OCI-LY3 (cell line): ENCODE results near the gene PTH.

Source experiments
- CTCF ChIP-seq: fragments of 200-600, 300-600 bp; sonication (generic); IDR thresholded peaks from 2 replicates; pipeline ENCODE4 v1.5.1; 2014; ENCODE audit warnings: antibody characterized with exemption, low read length, low read depth
- EZH2phosphoT487 ChIP-seq: fragments of 200-600 bp; shearing (Covaris generic); IDR thresholded peaks from 2 replicates; pipeline ENCODE4 v1.6.1; 2018; ENCODE audit warnings: antibody characterized with exemption, mixed run types, low read depth

GRCh38 chr11:13448876-13449275 is 46.9 kb downstream of the PTH start:
- no peak for TF ChIP-seq CTCF
- no peak for TF ChIP-seq EZH2phosphoT487
